Activated CD4-positive, alpha-beta T cell treated with anti-CD3 and anti-CD28 coated beads, Interleukin-2, amount 50 U/mL, for 48 hours (primary cell): Measurements from ENCODE around the gene AMOTL2.

Experiments
- DNase-seq, 2 experiments: peaks; one replicate each; pipeline ENCODE4 v3.0.0-alpha.2; 2020

Gene AMOTL2

GRCh38 chr3:134378384-134378783, 4.1 kb upstream of the AMOTL2 start:
- peak in 1 of 2 experiments; percentile 27 for DNase-seq

- DNase-seq, result no peak
These were observed 3.6 kb upstream of the AMOTL2 start for GRCh38 chr3:134377896-134378295.

GRCh38 chr3:134376786-134377426, 2.7 kb upstream of the AMOTL2 start:
- DNase-seq, result no peak

- DNase-seq, result no peak
These were observed 2.1 kb upstream of the AMOTL2 start for GRCh38 chr3:134376385-134376765.

GRCh38 chr3:134375582-134376384, 1.5 kb upstream of the AMOTL2 start:
- no peak for DNase-seq

- DNase-seq, result no peak
These were observed 739 bp upstream of the AMOTL2 start for GRCh38 chr3:134374791-134375581.

- DNase-seq, result no peak
These were observed 759 bp downstream of the AMOTL2 start for GRCh38 chr3:134373271-134374104.

- no peak for DNase-seq
These were observed 1.6 kb downstream of the AMOTL2 start for GRCh38 chr3:134372396-134373270.

GRCh38 chr3:134371542-134372324, 2.5 kb downstream of the AMOTL2 start:
- no peak for DNase-seq

GRCh38 chr3:134370611-134371531, 3.4 kb downstream of the AMOTL2 start:
- no peak for DNase-seq

- DNase-seq, result no peak
These were observed 4.2 kb downstream of the AMOTL2 start for GRCh38 chr3:134369861-134370596.

- DNase-seq, result no peak
These were observed 5.0 kb downstream of the AMOTL2 start for GRCh38 chr3:134369231-134369741.

GRCh38 chr3:134368751-134369105, 5.5 kb downstream of the AMOTL2 start:
- DNase-seq, result no peak

GRCh38 chr3:134367869-134368750, 6.1 kb downstream of the AMOTL2 start:
- no peak for DNase-seq

GRCh38 chr3:134366928-134367811, 7.1 kb downstream of the AMOTL2 start:
- DNase-seq, result no peak

GRCh38 chr3:134366221-134366927, 7.9 kb downstream of the AMOTL2 start:
- no peak for DNase-seq
